GM23248 (cell line): Measurements from ENCODE around the gene BLOC1S6. TPM values are rescaled to one million over a fixed set of nuclear protein-coding genes. Genes with fewer than 3 reads are reported as not detected.

Experiments
- DNase-seq: peaks from one replicate; pipeline ENCODE4 v3.0.0-alpha.2; 2015
- H2AFZ ChIP-seq: fragments of 200-600 bp; sonication (generic); 2 replicates; pipeline ENCODE4 v1.6.1; 2016; ENCODE audit warnings: antibody characterized with exemption
- H3F3A ChIP-seq: fragments of 200-600 bp; sonication (generic); 2 replicates; pipeline ENCODE4 v1.6.1; 2016; ENCODE audit warnings: mild to moderate bottlenecking, antibody characterized with exemption, mixed run types; ENCODE audit not compliant: insufficient read depth
- H3K27ac ChIP-seq: fragments of 200-600 bp; sonication (generic); 2 replicates; pipeline ENCODE4 v1.5.1; 2016; ENCODE audit warnings: mild to moderate bottlenecking
- H3K27me3 ChIP-seq: fragments of 200-600 bp; sonication (generic); replicated peaks from 2 replicates; pipeline ENCODE4 v1.6.1; 2016; ENCODE audit warnings: mild to moderate bottlenecking; ENCODE audit not compliant: insufficient read depth
- H3K36me3 ChIP-seq: fragments of 200-600 bp; sonication (generic); 2 replicates; pipeline ENCODE4 v1.6.1; 2016; ENCODE audit warnings: low read depth, mild to moderate bottlenecking
- H3K4me1 ChIP-seq: fragments of 200-600 bp; sonication (generic); 2 replicates; pipeline ENCODE4 v1.6.1; 2016; ENCODE audit warnings: mild to moderate bottlenecking; ENCODE audit not compliant: insufficient read depth
- H3K4me2 ChIP-seq: fragments of 200-600 bp; sonication (generic); one replicate; pipeline ENCODE4 v1.6.1; 2016; ENCODE audit warnings: mild to moderate bottlenecking; ENCODE audit not compliant: unreplicated experiment
- H3K4me3 ChIP-seq: fragments of 200-600 bp; sonication (generic); 2 replicates; pipeline ENCODE4 v1.5.1; 2016; ENCODE audit warnings: mild to moderate bottlenecking
- H3K79me2 ChIP-seq: fragments of 200-600 bp; sonication (generic); 2 replicates; pipeline ENCODE4 v1.6.1; 2016; ENCODE audit warnings: mild to moderate bottlenecking; ENCODE audit not compliant: insufficient read depth
- H3K9ac ChIP-seq: fragments of 200-600 bp; sonication (generic); 2 replicates; pipeline ENCODE4 v1.6.1; 2016; ENCODE audit warnings: mild to moderate bottlenecking
- H3K9me2 ChIP-seq: fragments of 200-600 bp; sonication (generic); 2 replicates; pipeline ENCODE4 v1.6.1; 2016; ENCODE audit warnings: mixed run types, mild to moderate bottlenecking, moderate library complexity; ENCODE audit not compliant: insufficient read depth
- H3K9me3 ChIP-seq: fragments of 200-600 bp; sonication (generic); one replicate; pipeline ENCODE4 v1.6.1; 2017; ENCODE audit warnings: low read depth
- H4K20me1 ChIP-seq: fragments of 200-600 bp; sonication (generic); 2 replicates; pipeline ENCODE4 v1.6.0; 2016; ENCODE audit not compliant: insufficient read depth
- EZH2 ChIP-seq: fragments of 200-600 bp; sonication (generic); IDR thresholded peaks from 2 replicates; pipeline ENCODE4 v1.6.1; 2018; ENCODE audit warnings: antibody characterized with exemption, mild to moderate bottlenecking; ENCODE audit not compliant: insufficient read depth, poor library complexity, severe bottlenecking
- EZH2phosphoT487 ChIP-seq: fragments of 200-600 bp; sonication (generic); IDR thresholded peaks from 2 replicates; pipeline ENCODE4 v1.6.1; 2018; ENCODE audit warnings: antibody characterized with exemption, moderate library complexity, mild to moderate bottlenecking, low read depth; ENCODE audit not compliant: insufficient read depth
- WGBS, 2 experiments: methylation state at CpG; one replicate each; pipeline ENCODE4 v1.1.6; 2015 to 2017; ENCODE audit warnings: low lambda C conversion rate in 2 of 2, low coverage in 1 of 2; ENCODE audit errors: missing lambda C conversion rate in 2 of 2; 5-methylcytosine and 5-hydroxymethylcytosine counted together
- in situ Hi-C: fragments of 300-500 bp; cut with MboI; formaldehyde crosslinking; loops from 2 replicates; pipeline ENCODE4 v1.15.0; 2020
- polyA plus RNA-seq: library from polyadenylated mRNA; unstranded; fragments of >200 nt; fragmentation: Nextera tagmentation; extraction: Ambion mirVana; gene quantifications from 2 replicates; pipeline ENCODE4 v1.2.1, GENCODE V29; 2016
- total RNA-seq: library from RNA; depleted of rRNA; stranded (reverse); fragments of >200 nt; shearing (Covaris generic); gene quantifications from 2 replicates; pipeline ENCODE4 v1.2.3, GENCODE V29; 2014

BLOC1S6 gene
- total and polyA plus RNA-seq, 2 experiments from 2014 or later = 46.3 to 79.4 TPM

DNA sequence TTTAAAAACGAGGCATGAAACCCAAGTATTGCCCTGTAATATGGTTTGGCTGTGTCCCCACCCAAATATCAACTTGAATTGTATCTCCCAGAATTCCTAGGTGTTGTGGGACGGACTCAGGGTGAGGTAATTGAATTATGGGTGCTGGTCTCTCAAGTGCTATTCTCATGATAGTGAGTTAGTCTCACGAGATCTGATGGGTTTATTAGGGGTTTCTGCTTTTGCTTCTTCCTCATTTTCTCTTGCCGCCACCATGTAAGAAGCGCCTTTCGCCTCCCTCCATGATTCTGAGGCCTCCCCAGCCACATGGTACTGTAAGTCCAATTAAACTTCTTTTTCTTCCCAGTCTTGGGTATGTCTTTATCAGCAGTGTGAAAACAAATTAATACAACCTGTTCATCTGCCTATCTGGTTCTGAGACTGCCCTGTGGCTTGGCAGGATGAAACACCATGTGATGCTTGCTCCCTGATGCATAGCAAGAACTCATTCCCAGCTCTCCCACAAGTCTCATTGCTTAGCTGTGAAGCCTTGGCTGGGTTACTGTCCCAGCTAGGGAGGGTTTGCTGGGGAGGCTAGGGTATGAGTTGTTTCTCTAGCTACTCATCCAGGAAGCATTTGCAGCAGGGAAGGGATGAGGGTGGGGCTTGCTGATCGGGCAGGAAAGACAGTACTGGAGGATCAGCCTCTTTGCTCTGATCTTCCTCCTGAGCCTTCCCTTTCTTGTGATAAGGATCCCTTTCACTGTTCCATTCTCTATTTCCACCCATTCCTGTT is 43.9 kb downstream of the BLOC1S6 start:
- H3K9me2 ChIP-seq = no peaks in the 10 kb centered on the region
- H3K4me2 ChIP-seq = peak overlapping the region; percentile 89
- peak overlapping the region; percentile 59 for H3K9ac ChIP-seq
- H3K36me3 ChIP-seq = no peaks in the 10 kb centered on the region
- in situ Hi-C loops = no loop called here
- H3K9me3 ChIP-seq = no peaks in the 10 kb centered on the region
- peak overlapping the region; percentile 91 for H2AFZ ChIP-seq
- TF ChIP-seq EZH2phosphoT487 (no peak), EZH2 (no peak)
- H3K4me1 ChIP-seq = peaks cover 15% of the 10 kb centered on the region
- H3K4me3 ChIP-seq = peak overlapping the region; percentile 68
- H4K20me1 ChIP-seq = no peaks in the 10 kb centered on the region
- no peaks in the 10 kb centered on the region; the same call in 1 of the 2 replicates for H3K79me2 ChIP-seq
- 76 to 79% methylated on average over 7 of the region's 7 CpGs for WGBS, 2 experiments
- peak; percentile 96 for DNase-seq
- H3K27me3 ChIP-seq = no peaks in the 10 kb centered on the region
- peaks cover 10% of the 10 kb centered on the region for H3F3A ChIP-seq
- H3K27ac ChIP-seq = peak overlapping the region; percentile 82

DNA sequence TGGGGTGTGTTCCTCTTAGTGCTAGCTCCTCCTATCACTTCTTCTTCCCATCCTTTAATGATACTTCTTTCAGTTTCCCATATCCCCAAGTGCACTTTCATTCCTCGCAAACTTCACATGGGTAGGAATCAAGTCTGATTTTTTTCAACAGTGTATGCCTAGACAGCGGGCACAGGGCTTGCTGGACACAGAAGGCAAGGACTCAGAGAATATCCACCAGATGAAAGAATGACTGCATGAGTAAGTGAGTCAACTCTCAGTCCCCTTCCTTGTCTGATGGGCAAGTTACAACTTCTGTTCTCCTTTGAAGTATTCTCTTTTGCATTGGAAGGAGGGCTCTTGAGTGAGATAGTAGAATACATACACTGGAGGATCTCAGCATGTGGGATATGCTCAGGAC is 44.6 kb downstream of the BLOC1S6 start:
- DNase-seq = peak; percentile 69
- 38 to 42% methylated on average over 2 of the region's 2 CpGs for WGBS, 2 experiments
- Histone ChIP-seq H3K4me3 (peak overlapping the region; percentile 68), H3K36me3 (no peaks in the 10 kb centered on the region), H3K27me3 (no peaks in the 10 kb centered on the region), H3K79me2 (no peaks in the 10 kb centered on the region; the same call in 1 of the 2 replicates), H3K9me2 (no peaks in the 10 kb centered on the region), H3F3A (peaks cover 13% of the 10 kb centered on the region), H3K27ac (peak overlapping the region; percentile 82), H4K20me1 (no peaks in the 10 kb centered on the region), H3K9me3 (no peaks in the 10 kb centered on the region), H3K4me2 (peak overlapping the region; percentile 89), H2AFZ (peak overlapping the region; percentile 91), H3K4me1 (peaks cover 15% of the 10 kb centered on the region), H3K9ac (peak overlapping the region; percentile 59)
- TF ChIP-seq EZH2 (no peak), EZH2phosphoT487 (no peak)
- in situ Hi-C loops = no loop called here

DNA sequence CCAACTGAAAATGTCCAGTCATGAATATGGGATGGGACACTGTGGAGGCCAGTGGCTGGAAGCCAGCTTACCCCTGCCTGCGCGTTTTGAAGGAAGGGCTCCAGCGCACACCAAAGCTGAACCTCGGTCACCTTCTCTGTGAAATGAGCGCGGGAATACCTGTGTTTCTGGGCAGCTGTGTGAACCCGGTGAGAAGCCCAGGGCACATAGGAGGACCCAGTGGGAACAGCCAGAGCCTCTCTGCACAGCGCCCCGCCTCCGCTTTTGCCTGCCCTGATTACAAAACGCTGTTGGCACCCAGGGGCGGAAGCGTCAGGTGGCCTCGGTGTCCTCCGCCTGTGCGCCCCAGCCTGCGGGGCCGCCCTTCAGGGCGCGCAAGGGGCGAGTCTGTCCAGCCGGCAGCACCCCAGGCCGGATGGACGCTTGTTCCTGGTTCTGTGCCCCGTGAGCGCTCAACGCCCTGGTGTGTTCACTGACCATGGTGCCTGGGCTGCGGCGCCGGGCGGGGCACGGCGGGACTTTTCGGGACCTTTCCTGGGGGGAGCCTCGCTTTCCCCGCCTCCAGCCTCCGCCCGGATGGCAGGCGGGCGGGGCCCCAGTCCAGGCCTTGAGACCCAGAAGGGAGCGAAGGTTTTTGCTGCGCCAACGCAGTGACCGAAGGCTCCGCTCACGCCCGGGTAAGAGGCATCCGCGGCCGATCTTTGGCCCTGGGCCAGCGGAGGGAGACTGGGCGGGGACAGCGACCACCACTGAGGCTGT is 47.4 kb downstream of the BLOC1S6 start, which contains the start of gene SQOR:
TSS of gene SQOR (plus strand) at position 598 of the 759 bp plus-strand sequence. CDS start 23,895 bp downstream, outside the sequence.
- H3K4me1 ChIP-seq = peaks cover 35% of the 10 kb centered on the region
- in situ Hi-C loops = no loop called here
- WGBS, 2 experiments = 5 to 8% methylated on average over 46 to 53 of the region's 53 CpGs
- DNase-seq = peak; percentile 79
- H2AFZ ChIP-seq = peak within 1 kb of the TSS; percentile 86
- peak within 1 kb of the TSS; percentile 83 for H3K4me3 ChIP-seq
- H3K4me2 ChIP-seq = peak within 1 kb of the TSS; percentile 72
- 0 out of 2 replicates have a peak within 1 kb of the TSS, but pooled peaks have one; percentile 3 for H3K27ac ChIP-seq
- no peaks in the 10 kb centered on the region for H3K36me3 ChIP-seq
- no peaks in the 10 kb centered on the region for H4K20me1 ChIP-seq
- peaks cover 17% of the 10 kb centered on the region; the same call in 1 of the 2 replicates for H3K79me2 ChIP-seq
- no peak for TF ChIP-seq EZH2
- TF ChIP-seq EZH2phosphoT487 = no peak
- no peaks in the 10 kb centered on the region for H3K27me3 ChIP-seq
- no peaks in the 10 kb centered on the region for H3K9me2 ChIP-seq
- no peaks in the 10 kb centered on the region for H3K9me3 ChIP-seq
- peak within 1 kb of the TSS; percentile 79 for H3K9ac ChIP-seq
- H3F3A ChIP-seq = peaks cover 31% of the 10 kb centered on the region

DNA sequence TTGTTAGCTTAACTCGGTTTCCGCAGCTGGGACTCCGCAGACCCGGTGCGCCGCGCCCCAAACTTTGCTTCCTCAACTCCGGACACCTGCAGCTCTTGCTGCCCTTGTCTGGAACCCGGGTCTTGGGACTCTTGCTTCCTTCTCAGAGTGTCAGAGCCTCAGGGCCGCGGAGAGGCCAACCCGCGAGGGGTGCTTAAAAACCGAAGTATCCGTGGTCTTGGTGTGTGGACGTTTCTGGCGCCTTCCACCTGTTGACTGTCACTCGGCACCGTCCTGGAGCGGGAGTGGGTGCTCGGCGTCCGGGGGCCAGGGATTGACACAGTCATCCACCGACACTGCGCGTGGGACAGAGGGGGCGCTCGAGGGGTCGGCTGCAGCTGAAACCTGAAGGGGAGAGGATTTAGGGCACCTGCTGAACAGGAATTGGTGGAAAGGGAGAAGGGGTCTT is 48.0 kb downstream of the BLOC1S6 start:
- no peaks in the 10 kb centered on the region for H4K20me1 ChIP-seq
- H3K9me2 ChIP-seq = no peaks in the 10 kb centered on the region
- 0 out of 2 replicates have a peak overlapping the region, but pooled peaks have one; percentile 3 for H3K27ac ChIP-seq
- H3K9me3 ChIP-seq = no peaks in the 10 kb centered on the region
- no peaks in the 10 kb centered on the region for H3K27me3 ChIP-seq
- peak overlapping the region; percentile 83 for H3K4me3 ChIP-seq
- in situ Hi-C loops = no loop called here
- peak overlapping the region; percentile 86 for H2AFZ ChIP-seq
- WGBS, 2 experiments = 1 to 2% methylated on average over 29 of the region's 29 CpGs
- no peak for TF ChIP-seq EZH2phosphoT487
- TF ChIP-seq EZH2 = no peak
- H3K9ac ChIP-seq = peak overlapping the region; percentile 79
- peaks cover 37% of the 10 kb centered on the region for H3F3A ChIP-seq
- peak overlapping the region; percentile 72 for H3K4me2 ChIP-seq
- peak; percentile 53 for DNase-seq
- peaks cover 39% of the 10 kb centered on the region for H3K4me1 ChIP-seq
- no peaks in the 10 kb centered on the region for H3K36me3 ChIP-seq
- H3K79me2 ChIP-seq = peaks cover 17% of the 10 kb centered on the region; the same call in 1 of the 2 replicates
